NCI-H345 treated with DMSO at 0.1 percent for 48 hours (cell line): ENCODE data around the gene GNB1.
A peak's percentile ranks its signal among the peaks of the same experiment; 100 is the strongest.
"Not testable (repeated sequence)": the region's sequence is repeated elsewhere in the genome, so short reads cannot be mapped to it uniquely, and the experiment has no call there.

ENCODE experiments used
- DNase-seq: peaks from one replicate; lab custom pipeline; 2025; ENCODE audit not compliant: unreplicated experiment; lab: John Stamatoyannopoulos, UW

Gene GNB1

DNA sequence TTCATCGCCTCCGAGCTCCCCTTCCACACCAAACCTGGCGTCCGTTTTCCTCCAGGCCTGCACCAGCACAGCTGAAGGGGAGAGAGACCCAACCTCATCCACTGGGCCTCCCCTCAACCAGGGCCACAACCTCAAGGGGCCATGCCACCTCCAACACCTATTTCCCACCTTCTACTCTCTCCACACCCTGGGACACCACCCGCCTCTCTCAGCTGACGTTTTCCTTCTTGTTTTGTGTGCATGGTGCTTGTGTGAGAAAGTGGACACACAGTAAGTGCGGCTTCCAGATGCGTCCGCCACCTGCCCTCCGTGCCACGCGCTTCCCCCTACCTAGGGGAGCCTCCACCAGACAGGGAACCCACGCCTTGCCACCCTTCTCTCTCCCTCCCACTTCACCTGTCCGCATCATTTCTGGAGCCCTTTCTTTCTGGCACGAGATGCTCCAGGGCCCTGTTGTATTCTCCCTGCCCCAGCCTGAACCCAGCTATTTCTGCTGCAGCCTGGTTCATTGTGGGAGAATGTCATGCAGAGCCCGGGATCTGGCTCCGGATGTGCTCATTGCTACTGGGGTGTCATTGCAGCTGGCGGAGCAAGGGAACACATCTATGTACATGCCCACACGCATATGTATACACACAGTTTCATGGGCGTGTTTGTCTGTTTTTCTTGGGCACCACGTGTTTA lies 1.3 kb upstream of the GNB1 start:
- DNase-seq = no peak

DNA sequence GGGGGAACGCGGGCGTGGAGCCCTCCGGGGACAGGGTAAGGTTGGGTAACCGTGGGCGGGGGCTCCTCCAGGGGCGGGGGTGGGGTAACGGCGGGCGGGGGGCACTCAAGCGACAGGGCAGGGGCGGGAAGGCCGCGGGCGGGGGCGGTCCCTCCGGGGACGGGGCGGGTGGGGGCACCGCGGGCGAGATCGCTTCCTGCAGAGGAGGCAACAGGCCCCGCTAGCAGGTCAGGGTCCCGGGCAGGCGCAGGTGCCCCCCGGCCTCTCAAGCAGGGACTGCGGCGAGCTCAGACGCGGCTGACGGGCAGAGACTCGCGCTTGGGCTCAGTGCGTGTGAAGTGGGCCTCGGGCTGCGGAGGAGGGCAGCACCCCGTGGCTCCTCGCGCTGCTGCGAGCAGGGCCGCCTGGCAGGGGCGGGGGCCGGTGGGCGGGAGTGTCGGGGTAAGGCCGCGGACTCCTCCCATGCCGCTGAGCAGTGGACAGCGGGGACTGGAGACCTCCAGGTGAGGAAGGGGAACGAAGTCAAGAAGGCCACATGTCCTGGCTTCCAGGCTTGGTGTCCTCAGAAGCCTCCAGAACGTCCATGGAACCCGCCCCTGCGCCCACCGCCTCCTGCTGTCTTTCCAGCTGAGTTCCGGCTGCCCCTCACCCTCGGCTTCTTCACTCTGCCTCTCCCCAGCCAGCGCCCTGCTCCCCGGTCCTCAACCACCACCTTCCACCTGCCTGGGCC lies 627 bp upstream of the GNB1 start:
- DNase-seq = peak; percentile 62

DNA sequence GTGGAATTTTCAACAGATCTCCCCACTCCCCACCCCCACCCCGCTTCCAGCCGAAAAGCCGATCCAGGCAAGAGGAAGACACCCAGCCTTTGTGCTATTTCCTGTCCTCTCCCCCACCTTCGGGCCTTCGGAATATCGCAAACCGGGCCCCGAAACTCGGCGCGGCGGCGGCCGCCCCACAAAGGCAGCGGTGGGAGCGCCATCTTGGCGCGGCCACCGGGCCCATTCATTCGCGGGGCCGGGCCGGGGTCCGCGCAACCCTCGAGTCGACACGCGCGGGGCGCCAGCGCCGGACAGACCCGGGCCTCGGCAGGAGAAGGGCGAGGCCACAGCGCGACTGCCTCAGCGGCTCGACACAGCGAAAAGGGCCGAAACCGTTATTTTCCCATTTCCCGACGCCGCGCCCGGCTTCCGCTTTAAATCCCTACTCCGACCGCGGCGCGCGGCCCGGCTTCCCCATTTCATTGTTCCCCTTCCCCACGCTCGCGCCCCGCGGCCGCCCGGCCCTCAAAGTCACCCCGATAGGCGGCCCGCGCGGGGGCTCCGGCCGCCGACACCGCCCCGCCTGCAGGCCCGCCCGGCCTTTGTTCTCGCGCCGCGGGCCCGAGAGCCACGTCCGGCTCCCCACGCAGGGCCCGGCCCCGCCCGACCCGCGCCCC lies 911 bp downstream of the GNB1 start:
- no peak for DNase-seq

DNA sequence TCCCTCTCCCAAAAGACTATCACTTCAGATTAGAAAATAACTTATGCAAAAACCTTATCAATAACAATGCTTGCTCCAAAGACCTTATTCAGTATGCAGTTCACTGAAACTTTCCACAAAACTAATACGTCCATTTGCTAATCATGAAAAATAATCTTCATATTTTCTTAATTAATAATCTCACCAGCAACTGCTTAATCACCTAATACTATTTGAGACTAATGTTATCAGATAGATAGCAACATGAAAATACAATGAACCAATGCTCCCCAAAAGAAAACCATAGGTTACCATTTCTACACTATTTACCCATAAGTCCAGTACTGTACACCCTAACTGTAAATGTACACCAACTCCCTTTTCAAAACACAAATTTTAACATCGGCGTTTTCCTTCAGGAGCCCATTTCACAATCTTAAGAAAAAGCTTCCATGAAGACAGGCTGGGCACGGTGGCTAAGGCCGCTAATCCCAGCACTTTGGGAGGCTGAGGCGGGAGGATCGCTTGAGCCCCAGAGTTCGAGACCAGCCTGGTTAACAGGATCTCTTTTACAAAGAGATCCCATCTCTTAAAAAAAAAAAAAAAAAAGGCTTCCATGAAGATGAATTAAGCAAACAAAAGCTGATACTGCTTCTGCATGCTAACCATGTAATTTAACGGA lies 1.7 kb downstream of the GNB1 start:
- DNase-seq = no peak

DNA sequence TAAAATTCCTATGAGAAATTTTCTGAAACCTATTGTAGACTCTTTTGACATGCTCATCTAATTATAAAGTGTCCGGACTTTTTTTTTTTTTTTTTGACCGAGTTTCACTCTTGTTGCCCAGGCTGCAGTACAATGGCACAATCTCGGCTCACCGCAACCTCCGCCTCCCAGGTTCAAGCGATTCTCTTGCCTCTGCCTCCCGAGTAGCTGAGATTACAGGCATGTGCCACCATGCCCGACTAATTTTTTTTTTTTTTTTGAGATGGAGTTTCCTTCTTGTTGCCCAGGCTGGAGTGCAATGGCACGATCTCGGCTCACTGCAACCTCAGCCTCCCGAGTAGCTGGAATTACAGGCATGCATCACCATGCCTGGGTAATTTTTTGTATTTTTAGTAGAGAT lies 7.0 kb downstream of the GNB1 start:
- not testable (repeated sequence) for DNase-seq

DNA sequence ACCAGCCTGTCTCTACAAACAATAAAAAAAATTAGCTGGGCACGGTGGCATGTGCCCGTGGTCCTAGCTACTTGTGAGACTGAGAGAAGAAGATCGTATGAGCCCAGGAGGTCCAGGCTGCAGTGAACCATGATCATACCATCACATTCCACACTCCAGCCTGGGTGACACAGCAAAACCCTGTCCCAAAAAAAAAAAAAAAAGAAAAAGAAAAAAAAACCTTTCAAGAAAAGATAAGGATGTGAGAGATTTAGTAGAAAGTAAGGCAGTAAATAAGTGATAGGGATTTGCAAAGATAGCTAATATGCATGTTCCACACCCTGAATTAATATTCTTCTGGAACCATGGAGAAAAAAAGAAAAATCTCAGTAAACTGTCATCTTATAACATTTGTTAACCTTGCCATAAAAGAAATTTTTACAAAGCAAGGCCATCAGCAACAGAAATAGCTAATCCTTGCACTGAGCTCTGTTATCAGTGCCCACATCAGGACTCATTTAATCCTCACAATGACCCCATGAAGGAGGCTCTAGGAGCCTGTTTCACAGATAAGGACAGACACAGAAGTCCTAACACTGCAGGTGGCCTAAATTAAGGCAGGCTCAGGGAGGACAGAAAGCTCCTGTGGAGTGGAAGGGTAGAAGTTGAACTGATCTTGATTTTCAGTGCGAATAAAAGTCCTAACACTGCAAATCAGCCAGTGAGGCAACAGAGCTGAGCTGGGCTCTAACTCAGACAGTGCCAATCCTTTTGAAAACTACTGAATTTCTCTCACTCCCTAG lies 7.6 kb downstream of the GNB1 start:
- DNase-seq = no peak

DNA sequence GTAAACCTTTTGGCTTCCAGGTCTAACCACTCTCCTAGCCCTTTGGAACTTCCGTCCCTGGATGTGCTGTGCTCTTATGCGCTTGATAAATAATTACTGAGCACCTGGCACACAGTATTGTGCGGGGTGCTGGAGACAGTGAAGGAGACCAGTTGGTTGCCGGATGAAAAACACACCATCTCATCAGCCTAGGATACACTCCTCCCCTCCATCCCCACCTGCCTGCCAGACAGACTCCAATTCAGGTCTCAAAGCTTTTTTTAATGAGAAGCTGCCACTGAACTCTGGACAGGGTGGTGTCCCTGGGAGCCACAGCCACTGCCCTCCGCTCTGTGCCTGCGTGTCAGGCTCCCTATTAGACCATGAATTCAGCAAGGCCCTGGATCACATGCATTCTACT lies 9.2 kb downstream of the GNB1 start:
- no peak for DNase-seq

DNA sequence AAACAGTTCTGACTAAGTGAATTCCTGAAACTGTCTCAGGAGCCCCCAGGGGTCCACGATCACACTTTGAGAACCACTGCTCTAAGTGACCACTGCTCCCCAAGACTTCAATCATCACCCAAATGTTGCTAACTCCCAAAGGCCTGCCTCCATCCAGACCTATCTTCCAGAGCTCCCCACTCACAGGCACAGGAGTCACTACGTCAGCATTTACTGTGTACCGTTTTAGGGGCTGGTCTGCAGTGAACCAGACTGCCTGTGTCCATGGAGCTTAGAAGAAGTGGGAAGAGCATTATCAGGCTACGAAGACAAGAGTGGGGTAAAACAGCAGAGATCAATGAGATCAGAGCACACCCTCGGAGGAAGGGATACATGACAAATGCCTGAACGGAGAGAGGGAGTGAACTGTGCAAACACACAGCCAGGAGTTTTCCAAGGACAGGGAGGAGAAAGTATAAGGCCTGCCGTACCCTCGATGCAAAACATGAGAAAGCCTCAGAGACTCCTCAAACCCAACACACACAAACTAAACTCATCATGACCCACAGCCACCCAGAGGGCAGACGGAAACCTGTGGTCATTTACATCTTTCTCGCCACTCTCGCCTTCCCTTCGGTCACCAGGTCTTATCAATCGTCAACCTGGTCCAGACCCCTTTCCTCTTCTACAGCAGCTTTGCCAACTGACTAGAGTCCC lies 10.1 kb downstream of the GNB1 start:
- no peak for DNase-seq

DNA sequence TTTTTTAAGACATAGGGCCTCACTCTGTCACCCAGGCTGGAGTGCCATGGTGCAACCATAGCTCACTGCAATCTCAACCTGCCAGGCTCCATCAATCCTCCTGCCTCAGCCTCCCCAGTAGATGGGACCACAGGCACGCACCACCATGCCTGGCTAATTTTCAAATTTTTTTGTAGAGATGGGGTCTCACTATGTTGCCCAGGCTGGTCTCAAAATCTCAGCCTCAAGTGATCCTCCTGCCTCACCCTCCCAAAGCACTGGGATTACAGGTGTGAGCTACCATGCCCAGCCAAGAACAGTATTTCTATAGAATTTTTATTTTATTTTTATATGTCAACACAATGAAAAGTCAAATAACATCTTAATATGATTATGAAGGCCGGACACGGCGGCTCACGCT lies 10.9 kb downstream of the GNB1 start:
- no peak for DNase-seq

DNA sequence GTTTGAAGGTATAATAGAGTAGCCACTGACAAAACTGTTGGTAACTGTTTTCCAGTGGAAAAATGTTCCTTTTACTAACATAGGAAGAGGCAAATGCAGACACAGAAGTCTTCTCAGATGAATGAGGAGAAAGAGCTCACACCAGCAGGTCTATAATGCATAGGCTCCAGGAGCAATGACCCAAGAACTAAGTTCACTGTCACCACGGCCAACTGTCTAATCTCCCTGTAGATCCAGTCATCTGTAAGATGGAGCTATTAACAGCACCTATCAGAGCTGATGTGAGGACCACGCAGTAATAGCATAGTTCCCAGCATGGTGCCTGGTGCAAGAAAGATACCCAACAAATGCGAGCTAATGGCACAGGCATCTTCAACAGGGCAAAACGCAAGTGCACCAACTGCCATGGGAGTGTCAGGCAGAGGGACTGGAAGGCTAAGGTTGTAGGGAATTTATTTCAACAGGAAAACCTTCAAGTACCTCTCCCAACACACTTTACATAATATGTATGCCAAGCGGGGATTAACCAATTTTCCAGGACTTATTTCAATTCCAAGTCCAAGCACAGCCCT lies 12.9 kb downstream of the GNB1 start:
- DNase-seq = no peak

DNA sequence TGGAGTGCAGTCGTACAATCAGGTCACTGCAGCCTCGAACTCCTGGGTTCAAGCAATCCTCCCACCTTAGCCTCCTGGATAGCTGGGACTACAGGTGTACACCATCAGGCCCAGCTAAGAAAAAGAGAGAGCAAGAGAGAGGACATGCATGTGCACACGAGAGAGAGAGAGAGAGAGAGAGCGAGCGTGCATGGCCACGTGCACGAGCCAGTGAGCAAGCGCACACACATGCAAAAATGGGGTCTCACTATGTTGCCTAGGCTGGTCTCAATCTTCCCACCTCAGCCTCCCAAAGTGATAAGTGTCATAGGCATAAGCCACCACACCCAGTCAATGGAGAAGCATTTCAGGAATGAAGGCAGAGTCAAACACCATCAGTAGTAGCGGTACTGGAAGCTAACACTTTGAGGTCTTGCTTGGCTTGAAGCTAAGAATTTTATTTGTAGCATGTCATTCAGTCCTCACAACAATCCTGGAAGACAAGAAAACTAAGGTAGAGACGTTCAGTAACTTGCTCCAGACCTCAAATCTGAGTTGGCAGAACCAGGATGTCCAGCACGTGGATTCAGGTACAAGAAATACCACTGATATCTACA lies 14.5 kb downstream of the GNB1 start:
- no peak for DNase-seq

DNA sequence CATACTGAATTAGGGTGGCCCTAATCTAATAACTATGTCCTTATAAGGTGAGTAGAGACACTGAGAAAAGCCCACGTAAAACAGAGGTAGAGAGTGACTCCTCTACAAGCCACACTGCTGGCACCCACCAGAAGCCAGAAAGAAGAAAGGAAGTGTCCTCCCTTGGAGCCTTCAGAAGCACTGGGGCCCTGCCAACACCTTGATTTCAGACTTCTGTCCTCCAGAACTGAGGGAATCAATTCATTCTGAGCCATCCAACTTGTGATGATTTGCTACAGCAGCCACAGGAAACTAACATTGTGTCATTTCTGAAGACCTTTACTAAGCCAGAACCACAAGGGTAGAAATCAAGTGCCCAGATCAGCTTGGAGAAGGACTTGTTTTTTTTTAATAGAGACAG lies 15.0 kb downstream of the GNB1 start:
- no peak for DNase-seq

DNA sequence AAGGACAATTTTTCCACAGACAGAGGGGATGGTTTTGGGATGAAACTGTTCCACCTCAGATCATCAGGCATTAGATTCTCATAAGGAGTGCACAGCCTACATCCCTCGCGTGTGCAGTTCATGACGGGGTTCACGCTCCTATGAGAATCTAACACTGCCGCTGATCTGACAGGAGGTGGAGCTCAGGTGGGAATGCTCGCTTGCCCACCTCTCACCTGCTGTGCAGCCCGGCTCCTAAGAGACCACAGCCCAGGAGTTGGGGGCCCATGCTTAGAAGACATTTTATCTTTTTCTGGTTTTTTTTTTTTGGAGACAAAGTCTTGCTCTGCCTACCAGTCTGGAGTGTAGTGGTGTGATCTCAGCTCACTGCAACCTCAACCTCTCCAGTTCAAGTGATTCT lies 16.0 kb downstream of the GNB1 start:
- no peak for DNase-seq

DNA sequence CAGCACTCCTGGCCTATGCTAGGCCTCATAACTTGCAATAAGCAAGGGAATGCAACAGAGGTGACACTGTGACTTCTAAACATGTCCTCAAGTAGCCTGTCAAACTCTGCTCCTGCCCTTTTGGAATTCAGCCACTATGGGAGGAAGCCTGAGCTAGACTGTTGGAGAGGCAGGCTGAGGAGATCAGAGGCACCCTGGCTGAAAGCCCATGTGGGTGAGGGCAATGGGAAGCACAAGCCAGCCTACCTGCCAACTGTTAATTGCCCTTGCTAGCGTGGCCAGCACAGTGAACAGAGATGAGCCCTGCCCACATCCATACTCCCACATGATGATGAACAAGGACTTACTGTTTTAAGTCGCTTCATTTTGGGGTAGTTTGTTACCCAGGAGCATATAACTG lies 17.7 kb downstream of the GNB1 start:
- DNase-seq = no peak

DNA sequence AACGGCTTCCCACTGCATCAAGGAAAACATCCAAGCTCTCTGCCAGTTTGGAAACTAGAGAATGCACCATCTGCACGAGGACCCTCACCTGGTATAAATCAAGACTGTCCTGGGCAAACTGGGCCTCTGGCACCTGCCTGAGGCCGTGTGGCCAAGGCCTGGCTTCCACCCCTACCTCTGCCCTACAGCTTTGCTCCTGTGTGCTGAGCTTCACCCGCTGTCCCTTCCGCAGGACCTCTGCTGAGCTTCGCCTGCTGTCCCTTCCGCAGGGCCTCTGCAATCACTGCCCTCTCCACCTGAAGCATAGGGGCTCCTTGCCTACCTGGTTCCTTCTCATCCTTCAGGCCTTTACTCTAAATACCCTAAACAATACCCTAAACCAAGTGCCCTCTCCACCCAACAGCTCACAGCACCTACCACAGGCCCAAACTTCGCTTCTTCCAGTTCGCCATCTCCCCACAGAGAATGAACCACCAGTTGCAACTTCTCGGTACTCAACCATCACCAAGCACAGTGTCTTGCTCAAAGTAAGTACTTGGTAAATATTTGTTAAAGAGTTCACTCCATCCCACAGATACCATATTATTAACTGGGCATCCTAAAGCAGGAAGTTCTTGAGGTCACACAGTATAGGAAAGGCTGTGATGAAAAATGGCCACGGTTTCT lies 18.4 kb downstream of the GNB1 start:
- no peak for DNase-seq

DNA sequence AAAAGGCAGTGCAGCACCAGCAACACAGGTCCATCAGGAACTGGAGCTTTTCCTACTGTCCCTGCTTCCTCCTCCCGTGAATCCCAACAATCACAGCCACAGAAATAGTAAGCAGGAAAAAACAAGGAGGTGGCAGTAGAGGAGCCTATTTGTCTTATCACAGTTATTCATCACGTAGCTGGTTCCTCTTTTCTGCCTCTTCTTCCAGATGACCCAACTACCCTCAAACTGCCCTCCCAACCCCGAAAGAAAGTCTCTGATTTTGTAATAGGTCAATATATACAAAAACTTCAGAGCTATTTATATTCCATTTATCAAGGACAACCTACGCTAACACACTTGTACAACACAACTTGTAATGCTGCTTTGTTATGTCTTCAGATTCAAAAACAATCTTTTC lies 21.4 kb downstream of the GNB1 start:
- no peak for DNase-seq

DNA sequence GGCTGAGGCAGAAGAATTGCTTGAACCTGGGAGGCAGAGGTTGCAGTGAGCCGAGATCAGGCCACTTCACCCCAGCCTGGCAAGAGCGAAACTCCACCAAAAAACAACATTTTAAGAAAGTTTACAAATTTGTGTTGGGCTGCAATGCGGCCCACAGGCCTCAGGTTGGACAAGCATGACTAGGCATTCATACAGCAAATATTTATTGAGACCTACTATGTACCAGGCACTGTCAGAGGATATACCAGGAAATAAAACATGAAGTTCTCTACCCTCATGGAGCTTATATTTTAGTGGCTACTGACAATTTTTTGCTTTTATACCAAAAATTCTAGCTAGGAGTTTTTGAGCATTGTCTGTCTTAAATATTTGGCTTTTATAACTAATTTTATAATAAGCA lies 23.7 kb downstream of the GNB1 start:
- DNase-seq = no peak

DNA sequence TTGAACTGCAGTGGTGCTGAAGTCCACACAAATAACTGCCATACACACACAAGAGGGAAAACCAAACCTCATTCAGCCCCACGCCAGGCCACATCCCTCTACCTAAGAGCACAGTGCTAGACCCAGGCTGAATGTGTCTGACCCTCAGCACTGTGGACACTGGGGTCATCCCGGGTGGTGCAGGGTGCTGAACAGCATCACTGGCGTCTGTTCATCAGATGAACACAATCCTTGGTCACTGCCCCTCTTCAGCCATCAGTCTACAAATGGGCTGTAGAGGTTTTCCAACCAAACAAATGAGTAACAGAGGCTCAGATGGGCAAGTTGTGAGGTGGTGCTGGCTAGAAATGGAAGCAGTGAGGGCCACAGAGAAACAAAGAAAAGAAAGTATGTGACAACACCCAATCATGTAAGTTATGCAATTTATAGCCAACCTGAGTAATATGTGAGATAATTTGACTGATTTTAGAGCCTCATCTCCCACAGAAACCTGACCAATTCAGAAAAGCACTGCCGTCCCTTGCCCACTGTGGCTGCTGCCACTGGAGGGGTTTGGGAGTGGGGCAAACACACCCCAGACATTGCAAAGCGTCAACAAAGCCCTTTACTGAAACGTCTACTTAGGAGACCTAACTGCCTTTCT lies 27.9 kb downstream of the GNB1 start:
- DNase-seq = no peak
